Coronary artery (tissue), 2 donors: ENCODE results near the gene PJVK.
"Not testable (repeated sequence)": the region's sequence is repeated elsewhere in the genome, so short reads cannot be mapped to it uniquely, and the experiment has no call there.

Source experiments
- DNase-seq: peaks from one replicate; pipeline ENCODE4 v3.0.0-alpha.2; 2017; ENCODE audit warnings: low spot score
- H3K27ac ChIP-seq, 2 donors: fragments of 200-600 bp; sonication (generic); one replicate each; pipeline ENCODE4 v1.5.1; 2016 to 2019
- H3K4me3 ChIP-seq: fragments of 200-600 bp; sonication (generic); 2 replicates; pipeline ENCODE4 v1.5.1; 2016; ENCODE audit warnings: mild to moderate bottlenecking, moderate library complexity
- CTCF ChIP-seq: fragments of 200-600 bp; sonication (generic); IDR thresholded peaks from one replicate; pipeline ENCODE4 v1.5.1; 2019; ENCODE audit warnings: antibody characterized with exemption

The PJVK gene

GRCh38 chr2:178455947-178456346 lies 4.8 kb downstream of the PJVK start:
- H3K4me3 ChIP-seq: no peak overlapping the region
- no peak for DNase-seq
- H3K27ac ChIP-seq: no peak overlapping the region
- no peak for TF ChIP-seq CTCF

GRCh38 chr2:178457390-178457886 lies 6.3 kb downstream of the PJVK start:
- H3K4me3 ChIP-seq: no peak overlapping the region
- no peak for DNase-seq

DNA sequence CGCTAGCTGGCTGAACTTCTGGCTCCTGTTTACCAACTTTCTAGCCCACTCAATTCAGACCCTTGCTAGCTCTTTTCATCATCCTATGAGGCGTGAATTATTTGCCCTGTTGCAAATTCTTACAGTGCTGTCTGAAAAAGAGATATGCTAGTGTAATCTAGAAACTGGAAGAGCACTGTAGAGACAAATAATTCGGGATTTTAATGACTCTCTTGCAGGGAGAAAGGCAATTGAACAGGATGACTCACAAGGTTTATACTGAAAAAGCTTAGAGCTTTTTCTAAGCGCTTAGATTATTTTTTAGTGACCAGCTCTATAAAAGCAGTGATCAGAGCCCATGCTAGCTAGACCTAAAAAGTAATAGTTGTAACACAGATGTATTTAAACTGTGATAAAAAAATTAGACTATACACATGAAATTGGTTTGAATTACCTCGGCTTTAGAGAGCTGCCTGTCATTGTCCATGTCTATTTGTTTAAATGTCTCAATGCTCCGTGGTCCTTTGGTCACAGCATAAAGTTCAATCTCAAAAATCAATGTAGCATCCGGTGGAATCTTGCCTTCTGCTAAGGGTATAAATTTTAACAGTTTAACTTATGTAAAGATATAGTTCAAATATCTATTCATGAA lies 18.2 kb downstream of the PJVK start:
- no peak overlapping the region for H3K27ac ChIP-seq
- no peak for DNase-seq
- no peak for TF ChIP-seq CTCF
- H3K4me3 ChIP-seq: no peak overlapping the region

More at GRCh38 chr2:178457390-178457886, 6.3 kb downstream of the PJVK start:
- no peak overlapping the region for H3K27ac ChIP-seq
- TF ChIP-seq CTCF: no peak

- not testable (repeated sequence) for H3K27ac ChIP-seq, H3K4me3 ChIP-seq, DNase-seq
Observed at GRCh38 chr2:178471313-178471712, 20.1 kb downstream of the PJVK start.

GRCh38 chr2:178473373-178473772 lies 22.2 kb downstream of the PJVK start:
- TF ChIP-seq CTCF: no peak
- no peak for DNase-seq
- Histone ChIP-seq H3K27ac (no peak overlapping the region), H3K4me3 (no peak overlapping the region)

- no peak for DNase-seq
- no peak for TF ChIP-seq CTCF
- Histone ChIP-seq H3K27ac (no peak overlapping the region), H3K4me3 (no peak overlapping the region)
Observed at GRCh38 chr2:178473931-178474330, 22.8 kb downstream of the PJVK start.

GRCh38 chr2:178474560-178474959 lies 23.4 kb downstream of the PJVK start:
- TF ChIP-seq CTCF: no peak
- H3K27ac ChIP-seq: no peak overlapping the region
- DNase-seq: no peak
- no peak overlapping the region for H3K4me3 ChIP-seq
